Adipose tissue (tissue), 3 donors: Measurements from ENCODE around the gene ASRGL1. TPM values are rescaled to one million over a fixed set of nuclear protein-coding genes. Genes with fewer than 3 reads are reported as not detected.
"Not testable (repeated sequence)": the region's sequence is repeated elsewhere in the genome, so short reads cannot be mapped to it uniquely, and the experiment has no call there.

ENCODE experiments used
- H3K27ac ChIP-seq: one replicate; pipeline ENCODE4 v1.5.1; 2013; ENCODE audit warnings: low read depth, low read length
- WGBS, 3 donors: extraction: QIAGEN DNeasy Blood & Tissue Kit; methylation state at CpG; one replicate each; pipeline ENCODE4 v1.1.7; 2013; 5-methylcytosine and 5-hydroxymethylcytosine counted together
- polyA plus RNA-seq, 3 donors: library from polyadenylated mRNA; stranded (reverse); fragments of 200-250 nt; gene quantifications; one replicate each; pipeline ENCODE4 v1.2.3, GENCODE V29; 2013
- donor health status: healthy with polysubstance abuse.
- donor health status: Bipolar disorder and iron deficiency.
- donor health status: healthy.

Gene ASRGL1
- polyA plus RNA-seq, 3 donors = 6.9 to 14.4 (median 9.0) TPM

GRCh38 chr11:62344210-62344609 lies 7.0 kb downstream of the ASRGL1 start:
- H3K27ac ChIP-seq = no peak overlapping the region
- 58 to 82% (median 74%) methylated on average over 1 of the region's 1 CpG for WGBS, 3 donors

DNA sequence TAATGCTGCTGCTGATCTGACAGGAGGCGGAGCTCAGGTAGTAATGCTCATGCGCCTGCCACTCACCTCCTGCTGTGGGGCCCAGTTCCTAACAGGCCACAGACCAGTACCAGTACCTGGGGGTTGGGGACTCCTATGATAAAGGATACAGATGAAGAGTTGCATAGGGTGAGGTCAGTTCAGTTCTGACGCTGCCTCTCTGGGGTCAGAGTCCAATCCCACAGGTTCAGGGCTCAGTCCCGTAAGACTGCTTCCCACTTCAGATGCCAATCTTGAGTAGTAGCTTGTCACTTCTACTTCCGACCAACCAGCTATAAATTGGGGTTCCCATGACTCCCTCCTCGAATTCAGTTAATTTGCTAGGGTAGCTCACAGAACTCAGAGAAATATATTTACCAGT lies 8.6 kb downstream of the ASRGL1 start:
- WGBS, 3 donors = 91 to 94% (median 91%) methylated on average over 6 of the region's 6 CpGs
- no peak overlapping the region for H3K27ac ChIP-seq

- 88 to 96% (median 88%) methylated on average over 9 of the region's 9 CpGs for WGBS, 3 donors
- H3K27ac ChIP-seq = no peak overlapping the region
Measured at GRCh38 chr11:62352355-62353336, 15.4 kb downstream of the ASRGL1 start.

GRCh38 chr11:62353841-62354240 lies 16.6 kb downstream of the ASRGL1 start:
- H3K27ac ChIP-seq = no peak overlapping the region
- 46 to 97% (median 82%) methylated on average over 1 of the region's 1 CpG for WGBS, 3 donors

DNA sequence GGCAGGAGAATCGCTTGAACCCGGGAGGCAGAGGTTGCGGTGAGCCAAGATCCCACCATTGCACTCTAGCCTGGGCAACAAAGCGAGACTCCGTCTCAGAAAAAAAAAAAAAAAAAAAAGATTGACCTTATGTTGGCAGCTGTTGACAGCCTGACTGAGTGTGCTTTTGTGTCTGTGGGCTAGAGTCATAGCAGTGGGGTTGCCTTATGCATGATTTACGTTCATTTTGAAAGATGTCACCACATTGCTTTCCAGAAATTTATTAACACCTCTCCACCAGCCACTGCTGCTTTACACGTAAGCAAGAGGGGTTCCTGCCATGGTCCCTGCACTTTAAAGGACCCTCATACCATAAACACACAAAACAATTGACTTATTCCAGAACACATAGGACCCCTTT lies 21.0 kb downstream of the ASRGL1 start:
- no peak overlapping the region for H3K27ac ChIP-seq
- WGBS, 3 donors = 94 to 95% (median 95%) methylated on average over 7 of the region's 7 CpGs

DNA sequence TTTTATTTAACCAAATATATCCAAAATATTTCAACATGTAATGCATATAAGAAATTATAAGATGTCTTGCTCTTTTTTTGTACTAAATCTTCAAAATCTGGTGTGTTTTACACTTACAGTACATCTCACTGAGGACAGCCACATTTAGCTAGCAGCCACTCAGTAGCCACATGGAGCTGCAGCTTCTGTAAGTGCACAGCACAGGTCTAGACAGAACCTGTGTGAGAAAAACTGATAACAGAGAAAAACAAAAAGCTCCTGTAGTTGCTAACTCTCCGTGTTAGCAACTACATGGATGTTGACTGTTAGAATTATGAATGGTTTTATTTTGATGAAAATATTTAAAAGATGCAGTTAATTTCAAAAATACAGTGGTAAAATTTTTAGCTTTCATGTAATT lies 22.2 kb downstream of the ASRGL1 start:
- 86 to 94% (median 94%) methylated on average over 1 of the region's 1 CpG for WGBS, 3 donors
- H3K27ac ChIP-seq = no peak overlapping the region

- 69 to 84% (median 77%) methylated on average over 4 of the region's 4 CpGs for WGBS, 3 donors
- no peak overlapping the region for H3K27ac ChIP-seq
Measured at GRCh38 chr11:62360685-62361084, 23.4 kb downstream of the ASRGL1 start.

DNA sequence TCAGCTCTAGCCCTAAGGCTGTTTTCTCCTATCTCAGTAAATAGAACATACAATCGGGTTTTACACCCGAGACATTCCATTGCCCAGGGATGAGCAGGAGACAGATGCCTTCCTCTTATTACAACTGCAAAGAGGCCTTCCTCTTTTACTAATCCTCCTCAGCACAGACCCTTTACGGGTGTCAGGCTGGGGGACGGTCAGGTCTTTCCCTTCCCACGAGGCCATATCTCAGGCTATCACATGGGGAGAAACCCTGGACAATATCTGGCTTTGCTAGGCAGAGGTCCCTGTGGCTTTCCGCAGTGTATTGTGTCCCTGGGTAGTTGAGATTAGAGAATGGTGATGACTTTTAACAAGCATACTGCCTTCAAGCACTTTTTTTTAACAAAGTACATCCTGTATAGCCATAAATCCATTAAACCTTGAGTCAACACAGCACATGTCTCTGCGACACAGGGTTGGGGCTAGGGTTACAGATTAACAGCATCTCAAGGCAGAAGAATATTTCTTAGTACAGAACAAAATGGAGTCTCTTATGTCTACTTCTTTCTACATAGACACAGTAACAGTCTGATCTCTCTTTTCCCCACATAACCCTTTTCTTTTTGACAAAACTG lies 31.7 kb downstream of the ASRGL1 start:
- H3K27ac ChIP-seq = not testable (repeated sequence)
- WGBS, 3 donors = 77 to 92% (median 85%) methylated on average over 7 of the region's 7 CpGs

- 59 to 68% (median 61%) methylated on average over 38 of the region's 39 CpGs for WGBS, 3 donors
- H3K27ac ChIP-seq = no peak overlapping the region
Measured at GRCh38 chr11:62370743-62371440, 33.6 kb downstream of the ASRGL1 start.

- H3K27ac ChIP-seq = no peak overlapping the region
- WGBS, 3 donors = 88 to 95% (median 93%) methylated on average over 6 of the region's 6 CpGs
Measured at GRCh38 chr11:62372871-62373270, 35.6 kb downstream of the ASRGL1 start.

GRCh38 chr11:62373464-62374119 lies 36.3 kb downstream of the ASRGL1 start:
- whole genome bisulfite sequencing, 3 donors = 95 to 96% (median 95%) methylated on average over 18 of the region's 18 CpGs
- no peak overlapping the region for H3K27ac ChIP-seq

- H3K27ac ChIP-seq = no peak overlapping the region
- 85 to 95% (median 95%) methylated on average over 9 of the region's 9 CpGs for WGBS, 3 donors
Measured at GRCh38 chr11:62374801-62375200, 37.6 kb downstream of the ASRGL1 start.

- WGBS, 3 donors = 2 to 8% (median 3%) methylated on average over 9 of the region's 9 CpGs
- H3K27ac ChIP-seq = not testable (repeated sequence)
Measured at GRCh38 chr11:62378459-62379063, 41.3 kb downstream of the ASRGL1 start.

DNA sequence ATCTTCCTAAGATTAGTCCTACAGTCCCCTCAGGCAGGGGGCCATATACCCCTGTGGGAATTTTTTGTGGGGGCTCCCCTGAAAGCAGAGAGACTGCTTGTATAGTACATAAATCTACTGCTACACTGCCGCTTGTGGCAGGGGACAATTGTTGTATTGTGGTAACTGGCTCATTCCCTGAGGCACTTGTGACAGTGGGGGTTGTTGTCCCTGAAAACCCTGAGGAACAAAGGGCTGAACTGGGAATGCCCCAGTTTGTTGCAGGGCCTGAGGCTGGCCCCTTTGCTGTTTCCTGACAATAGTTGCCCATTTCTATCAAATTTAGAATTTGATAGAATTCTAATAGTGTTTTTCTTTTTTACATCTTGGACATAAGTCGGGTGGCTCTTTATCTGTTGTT lies 42.3 kb downstream of the ASRGL1 start:
- WGBS, 3 donors = 40 to 48% (median 43%) methylated on average over 2 of the region's 2 CpGs
- H3K27ac ChIP-seq = not testable (repeated sequence)

DNA sequence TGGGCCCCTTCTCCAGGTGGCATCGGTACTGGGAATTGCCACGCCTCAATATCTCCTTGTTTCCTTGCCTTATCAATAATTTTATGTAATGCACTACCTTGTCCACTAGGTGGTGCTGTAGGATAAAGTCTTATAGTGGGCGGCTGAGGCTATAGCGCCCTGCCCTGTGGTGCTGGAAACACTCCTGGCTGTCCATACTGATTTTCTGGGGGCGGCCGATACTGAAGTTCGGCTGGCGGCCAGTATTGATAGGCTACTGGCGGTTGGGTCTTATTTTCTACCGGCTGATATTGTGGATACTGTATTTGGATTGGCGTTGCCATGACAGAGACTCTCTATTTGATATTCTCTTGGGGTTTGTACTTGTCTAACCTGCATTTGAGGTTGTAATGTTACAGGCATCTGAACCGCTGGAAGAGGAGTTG lies 43.6 kb downstream of the ASRGL1 start:
- 2 to 6% (median 4%) methylated on average over 12 of the region's 12 CpGs for WGBS, 3 donors
- H3K27ac ChIP-seq = not testable (repeated sequence)

- 60 to 80% (median 71%) methylated on average over 6 of the region's 6 CpGs for WGBS, 3 donors
- no peak overlapping the region for H3K27ac ChIP-seq
Measured at GRCh38 chr11:62383822-62384221, 46.6 kb downstream of the ASRGL1 start.

DNA sequence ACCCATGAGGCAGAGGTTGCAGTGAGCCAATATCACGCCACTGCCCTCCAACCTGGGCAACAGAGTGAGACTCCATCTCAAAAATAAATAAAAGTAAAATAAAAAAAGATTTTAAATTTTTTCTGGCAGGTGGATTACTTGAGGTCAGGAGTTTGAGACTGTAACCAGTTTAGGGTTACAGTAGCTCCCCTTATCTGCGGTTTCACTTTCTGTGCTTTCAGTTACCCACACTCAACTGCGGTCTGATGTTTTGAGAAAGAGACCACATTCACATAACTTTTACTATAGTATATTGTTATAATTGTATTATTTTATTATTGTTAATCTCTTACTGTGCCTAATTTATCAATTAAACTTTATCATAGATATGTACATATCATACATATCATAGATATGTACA lies 48.8 kb downstream of the ASRGL1 start:
- 82 to 93% (median 88%) methylated on average over 3 of the region's 3 CpGs for WGBS, 3 donors
- not testable (repeated sequence) for H3K27ac ChIP-seq

DNA sequence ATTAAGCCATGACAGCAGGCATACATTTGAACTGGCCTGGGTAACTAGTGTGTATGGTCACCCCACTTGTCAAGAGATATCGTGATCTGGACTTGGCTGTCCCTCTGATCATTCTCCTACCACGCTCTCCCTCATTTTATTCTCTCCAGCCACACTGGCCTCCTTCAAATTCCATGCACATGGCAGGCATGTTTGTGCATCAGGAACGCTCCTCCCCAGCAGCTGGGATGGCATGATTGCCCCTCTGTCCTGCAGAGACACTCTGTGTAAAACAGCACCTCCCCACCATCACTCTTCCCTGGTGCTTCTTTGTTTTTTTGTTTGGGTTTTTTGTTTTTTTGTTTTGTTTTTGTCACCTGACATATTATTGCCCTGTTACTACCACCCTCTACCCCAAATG lies 50.1 kb downstream of the ASRGL1 start:
- 93 to 96% (median 95%) methylated on average over 3 of the region's 3 CpGs for WGBS, 3 donors
- H3K27ac ChIP-seq = no peak overlapping the region
